Keratinocyte (primary cell): ENCODE measurements around the gene FREM1.

Experiments
- EZH2 ChIP-seq: IDR thresholded peaks from one replicate; pipeline ENCODE4 v1.6.1; 2012; ENCODE audit warnings: inconsistent platforms, mild to moderate bottlenecking, low read length, moderate library complexity
- TF ChIP-seq, protein P1 (sequence below), 3 experiments: IDR thresholded peaks in 1 of 3; conservative IDR thresholded peaks in 1 of 3; optimal IDR thresholded peaks in 1 of 3; 2 replicates in 2 of 3; 3 replicates in 1 of 3; pipeline versions ENCODE3 to v1.5.1; 2011; ENCODE audit warnings: low read length in 3 of 3, mild to moderate bottlenecking in 3 of 3, moderate library complexity in 2 of 3, control low read depth in 1 of 3, inconsistent platforms in 1 of 3; ENCODE audit not compliant: insufficient read depth in 2 of 3; ENCODE audit errors: extremely low read depth in 1 of 3

DNA sequence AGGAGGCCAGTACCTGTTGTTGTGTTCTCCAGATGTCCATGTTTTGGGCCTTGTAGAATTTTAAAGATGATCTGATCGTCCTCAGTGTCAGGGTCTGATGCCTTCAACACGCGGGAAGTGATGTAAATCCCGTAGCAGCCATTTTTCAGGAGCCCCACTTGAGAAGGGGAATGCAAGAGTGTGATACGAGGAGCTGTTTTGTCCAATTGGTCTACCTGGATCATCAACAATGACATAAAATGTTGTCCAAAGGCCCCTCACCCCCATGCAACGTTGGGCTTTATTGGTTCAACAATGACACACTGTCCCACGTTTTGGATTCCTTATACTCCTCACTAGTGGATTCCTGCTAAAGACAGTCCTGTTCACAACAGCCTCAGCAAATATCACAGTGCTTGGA is 139.6 kb downstream of the FREM1 start:
- TF ChIP-seq, protein P1, sequence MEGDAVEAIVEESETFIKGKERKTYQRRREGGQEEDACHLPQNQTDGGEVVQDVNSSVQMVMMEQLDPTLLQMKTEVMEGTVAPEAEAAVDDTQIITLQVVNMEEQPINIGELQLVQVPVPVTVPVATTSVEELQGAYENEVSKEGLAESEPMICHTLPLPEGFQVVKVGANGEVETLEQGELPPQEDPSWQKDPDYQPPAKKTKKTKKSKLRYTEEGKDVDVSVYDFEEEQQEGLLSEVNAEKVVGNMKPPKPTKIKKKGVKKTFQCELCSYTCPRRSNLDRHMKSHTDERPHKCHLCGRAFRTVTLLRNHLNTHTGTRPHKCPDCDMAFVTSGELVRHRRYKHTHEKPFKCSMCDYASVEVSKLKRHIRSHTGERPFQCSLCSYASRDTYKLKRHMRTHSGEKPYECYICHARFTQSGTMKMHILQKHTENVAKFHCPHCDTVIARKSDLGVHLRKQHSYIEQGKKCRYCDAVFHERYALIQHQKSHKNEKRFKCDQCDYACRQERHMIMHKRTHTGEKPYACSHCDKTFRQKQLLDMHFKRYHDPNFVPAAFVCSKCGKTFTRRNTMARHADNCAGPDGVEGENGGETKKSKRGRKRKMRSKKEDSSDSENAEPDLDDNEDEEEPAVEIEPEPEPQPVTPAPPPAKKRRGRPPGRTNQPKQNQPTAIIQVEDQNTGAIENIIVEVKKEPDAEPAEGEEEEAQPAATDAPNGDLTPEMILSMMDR (optimal IDR thresholded peaks at IDR 0.05 in 1 of 3, IDR thresholded peaks at IDR 0.05 in 1 of 3, conservative IDR thresholded peaks at IDR 0.05 in 1 of 3; ENCODE audit: extremely low read depth in 1 of 3, insufficient read depth in 2 of 3, low read length in 3 of 3): no peak
- no peak for TF ChIP-seq EZH2
